PC-9 (cell line): Measurements from ENCODE around the gene ANKRD11. TPM values are rescaled to one million over a fixed set of nuclear protein-coding genes. Genes with fewer than 3 reads are reported as not detected.
A peak's percentile ranks its signal among the peaks of the same experiment; 100 is the strongest.

Source experiments
- BruUV-seq: library from RNA; stranded (reverse); fragments of 400-500 nt; replicated peaks from 2 replicates; lab custom pipeline; 2021; lab: Mats Ljungman, UMichigan
- CTCF ChIA-PET: fragments of 300-600 bp; sonication (Branson Sonifier 250); formaldehyde crosslinking; loops from one replicate; lab custom pipeline; 2022; ENCODE audit warnings: antibody characterized with exemption; lab: Charles Lee
- POLR2A ChIA-PET: fragments of 300-600 bp; sonication (Branson Sonifier 250); formaldehyde crosslinking; loops from one replicate; lab custom pipeline; 2022; ENCODE audit warnings: antibody characterized with exemption; ENCODE audit not compliant: unreplicated experiment; lab: Charles Lee
- DNase-seq, 2 experiments: peaks; one replicate each; pipeline versions ENCODE4 v3.0.0 to v3.0.0-alpha.2; 2015 to 2022; ENCODE audit warnings: mixed read lengths in 1 of 2
- H2AFZ ChIP-seq: fragments of 200-600 bp; sonication (generic); 2 replicates; pipeline ENCODE4 v1.8.1; 2017; ENCODE audit warnings: antibody characterized with exemption
- H3F3A ChIP-seq: fragments of 200-600 bp; sonication (generic); 2 replicates; pipeline ENCODE4 v1.8.1; 2017; ENCODE audit warnings: antibody characterized with exemption, mild to moderate bottlenecking, low read depth; ENCODE audit not compliant: insufficient read depth
- H3K27ac ChIP-seq: fragments of 200-600 bp; sonication (generic); 2 replicates; pipeline ENCODE4 v1.6.1; 2016; ENCODE audit warnings: mixed run types
- H3K27me3 ChIP-seq: fragments of 200-600 bp; sonication (generic); 2 replicates; pipeline ENCODE4 v1.6.1; 2016; ENCODE audit warnings: low read depth, mixed run types; ENCODE audit not compliant: insufficient read depth
- H3K36me3 ChIP-seq: fragments of 200-600 bp; sonication (generic); 2 replicates; pipeline ENCODE4 v1.6.1; 2016; ENCODE audit warnings: low read depth, mixed run types
- H3K4me1 ChIP-seq: fragments of 200-600 bp; sonication (generic); replicated peaks from 2 replicates; pipeline ENCODE4 v1.6.1; 2016; ENCODE audit warnings: mixed run types; ENCODE audit not compliant: insufficient read depth
- H3K4me2 ChIP-seq: fragments of 200-600 bp; sonication (generic); 2 replicates; pipeline ENCODE4 v1.6.1; 2017; ENCODE audit warnings: mixed run types
- H3K4me3 ChIP-seq: fragments of 200-600 bp; sonication (generic); 2 replicates; pipeline ENCODE4 v1.6.1; 2016; ENCODE audit warnings: mixed run types
- H3K79me2 ChIP-seq: fragments of 200-600 bp; sonication (generic); 2 replicates; pipeline ENCODE4 v1.6.1; 2017; ENCODE audit warnings: low read depth, mixed run types
- H3K9me2 ChIP-seq: fragments of 200-600 bp; sonication (generic); 2 replicates; pipeline ENCODE4 v1.8.1; 2017; ENCODE audit warnings: mild to moderate bottlenecking; ENCODE audit not compliant: insufficient read depth
- H3K9me3 ChIP-seq: fragments of 200-600 bp; sonication (generic); 2 replicates; pipeline ENCODE4 v1.8.1; 2016; ENCODE audit warnings: low read depth; ENCODE audit not compliant: insufficient read depth
- H4K20me1 ChIP-seq: fragments of 200-600 bp; sonication (generic); 2 replicates; pipeline ENCODE4 v1.8.1; 2017; ENCODE audit not compliant: insufficient read depth
- CTCF ChIP-seq: fragments of 200-600 bp; sonication (generic); conservative IDR thresholded peaks from 2 replicates; pipeline ENCODE4 v1.6.1; 2017; ENCODE audit warnings: mixed run types, antibody characterized with exemption, mild to moderate bottlenecking, moderate library complexity
- EZH2 ChIP-seq: fragments of 200-600 bp; sonication (generic); IDR thresholded peaks from 2 replicates; pipeline ENCODE4 v1.8.0; 2017; ENCODE audit warnings: antibody characterized with exemption, low read depth
- intact Hi-C: fragments of 100-400 bp; cut with micrococcal nuclease; formaldehyde crosslinking; loops from one replicate; pipeline ENCODE4 v1.10.0; 2022; ENCODE audit not compliant: unreplicated experiment
- total RNA-seq: library from RNA; stranded (reverse); gene quantifications from 2 replicates; pipeline ENCODE4 v1.2.3, GENCODE V29; 2021

The ANKRD11 gene
- total RNA-seq, 1 experiment from 2014 or later: 220 TPM

DNA sequence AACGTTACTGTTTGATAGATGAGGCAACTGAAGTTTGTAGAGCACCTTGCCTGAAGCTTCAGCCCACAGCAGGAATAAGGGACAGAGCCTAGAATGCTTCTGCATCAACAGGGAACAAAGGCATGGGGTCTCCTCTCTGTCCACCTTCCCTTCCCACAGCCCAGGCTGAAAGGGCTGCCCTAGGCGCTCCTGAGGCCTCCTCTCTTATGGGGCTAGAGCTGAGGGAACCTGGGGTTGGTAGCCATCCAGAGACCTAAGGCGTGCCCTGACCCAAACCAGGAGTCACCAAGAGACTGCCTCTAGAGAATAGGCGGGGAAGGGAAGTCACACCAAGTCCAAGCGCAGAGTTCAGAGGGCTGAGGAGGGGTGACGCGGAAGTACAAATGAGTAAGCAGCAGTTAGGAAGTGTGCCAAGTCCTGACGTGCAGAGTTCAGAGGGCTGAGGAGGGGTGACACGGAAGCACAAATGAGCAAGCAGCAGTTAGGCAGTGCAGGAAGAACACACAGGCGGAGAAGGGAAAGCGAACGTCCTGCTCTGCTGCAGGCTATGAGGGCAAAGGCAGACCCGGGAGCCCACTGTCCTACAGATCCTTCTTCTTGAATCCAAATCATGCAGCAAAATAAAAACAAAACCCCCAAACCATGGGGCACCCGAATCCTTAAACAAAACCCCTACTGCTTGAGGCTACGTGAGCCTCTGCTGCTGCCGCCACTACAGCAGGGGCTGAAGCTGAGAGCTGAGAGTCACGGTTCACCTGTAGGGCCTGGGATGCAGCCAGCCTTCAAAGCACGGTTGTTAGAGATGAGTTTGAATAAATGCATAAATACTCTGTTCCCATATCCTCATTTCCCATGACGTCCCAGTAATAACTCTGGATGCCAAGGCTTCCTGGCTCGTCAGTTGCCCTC, 15.1 kb upstream of the ANKRD11 start:
- Histone ChIP-seq H3K9me2 (no peaks in the 10 kb centered on the region), H3K79me2 (peaks cover 47% of the 10 kb centered on the region), H3K4me2 (peak overlapping the region; percentile 77), H3K4me3 (peak overlapping the region; percentile 40; the same call in 1 of the 2 replicates), H4K20me1 (peaks cover 9% of the 10 kb centered on the region), H3K27ac (peak overlapping the region; percentile 74), H3K36me3 (peaks cover 2% of the 10 kb centered on the region; the same call in 1 of the 2 replicates), H2AFZ (0 out of 2 replicates have a peak overlapping the region, but pooled peaks have one; percentile 0), H3F3A (peaks cover 55% of the 10 kb centered on the region), H3K27me3 (no peaks in the 10 kb centered on the region), H3K9me3 (no peaks in the 10 kb centered on the region), H3K4me1 (peaks cover 59% of the 10 kb centered on the region)
- DNase-seq: peak; percentile 89 to 93
- TF ChIP-seq EZH2 (no peak), CTCF (no peak)
- intact Hi-C loops: loop anchor here (5.0 kb wide), 1 partner anchor 57 kb away; the partner anchor contains the start of gene RPL13
- ChIA-PET POLR2A (no interaction called here), CTCF (no interaction called here)
- BruUV-seq: no TSS peak

DNA sequence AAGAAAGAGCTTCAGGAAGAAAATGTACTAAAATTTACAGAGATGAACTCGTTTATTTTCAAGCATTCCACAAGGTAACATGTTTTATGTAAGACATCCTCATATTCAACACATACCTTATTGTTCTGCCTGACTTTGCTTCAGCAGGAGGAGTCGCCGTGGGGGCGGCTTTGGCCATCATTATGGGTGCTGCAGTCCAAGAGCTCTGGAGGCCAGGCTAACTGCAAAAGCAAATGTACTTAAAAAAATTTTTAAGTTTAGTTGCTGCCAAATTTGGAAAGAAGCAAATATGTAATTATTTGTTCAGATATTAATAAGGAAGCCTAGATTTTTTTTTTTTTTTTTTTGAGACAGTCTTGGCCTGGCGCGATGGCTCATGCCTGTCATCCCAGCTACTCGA, 13.7 kb upstream of the ANKRD11 start:
- peaks cover 48% of the 10 kb centered on the region for H3K4me1 ChIP-seq
- H3K79me2 ChIP-seq: peaks cover 34% of the 10 kb centered on the region
- no peaks in the 10 kb centered on the region for H3K9me3 ChIP-seq
- no peak for DNase-seq
- H3K27ac ChIP-seq: no peak overlapping the region
- no peaks in the 10 kb centered on the region for H3K9me2 ChIP-seq
- no peak for TF ChIP-seq CTCF
- no peak for TF ChIP-seq EZH2
- H2AFZ ChIP-seq: no peak overlapping the region
- H3F3A ChIP-seq: peaks cover 55% of the 10 kb centered on the region
- intact Hi-C loops: no loop called here
- CTCF ChIA-PET: interaction anchor here (0.6 kb wide), 2 partner anchors 86 to 165 kb away, joined by 3 read pairs; no protein-coding TSS in a partner anchor
- peaks cover under 1% of the 10 kb centered on the region; the same call in 1 of the 2 replicates for H4K20me1 ChIP-seq
- POLR2A ChIA-PET: no interaction called here
- H3K27me3 ChIP-seq: no peaks in the 10 kb centered on the region
- BruUV-seq: no TSS peak
- no peaks in the 10 kb centered on the region for H3K36me3 ChIP-seq
- H3K4me2 ChIP-seq: no peak overlapping the region
- H3K4me3 ChIP-seq: no peak overlapping the region

- intact Hi-C loops: loop anchor here (1.0 kb wide), 4 partner anchors 12 to 182 kb away; partner anchors contain the start of gene ANKRD11
- Histone ChIP-seq H3K4me1 (peaks cover 47% of the 10 kb centered on the region), H3K9me3 (no peaks in the 10 kb centered on the region), H3K36me3 (no peaks in the 10 kb centered on the region), H3K9me2 (no peaks in the 10 kb centered on the region), H3K27ac (peak overlapping the region; percentile 77), H3K79me2 (peaks cover 20% of the 10 kb centered on the region), H3K4me2 (peak overlapping the region; percentile 74), H4K20me1 (no peaks in the 10 kb centered on the region; the same call in 1 of the 2 replicates), H3K4me3 (no peak overlapping the region; the same call in 1 of the 2 replicates), H2AFZ (no peak overlapping the region), H3F3A (peaks cover 56% of the 10 kb centered on the region), H3K27me3 (no peaks in the 10 kb centered on the region)
- peak; percentile 96 to 99 for DNase-seq
- TF ChIP-seq EZH2 (no peak), CTCF (no peak)
- POLR2A ChIA-PET: interaction anchor here (0.6 to 0.9 kb wide), 4 partner anchors 13 to 255 kb away, joined by 3 to 7 read pairs (median 4); no protein-coding TSS in a partner anchor
- BruUV-seq: no TSS peak
- CTCF ChIA-PET: no interaction called here
These were observed 11.9 kb upstream of the ANKRD11 start for GRCh38 chr16:89502081-89502843.
